Spleen (tissue), 11 donors: ENCODE data around the gene EVC. TPM values are rescaled to one million over a fixed set of nuclear protein-coding genes. Genes with fewer than 3 reads are reported as not detected.

ENCODE experiments used
- DNase-seq: peaks from one replicate; pipeline ENCODE4 v3.0.0-alpha.2; 2020
- H3K27ac ChIP-seq, 8 donors: fragments of 200-600 bp; sonication (generic) in 7 of 8; 1 replicate in 4 of 8; 2 replicates in 4 of 8; pipeline versions ENCODE4 v1.5.0 to v1.8.0; 2016 to 2021; ENCODE audit warnings: inconsistent platforms in 4 of 8, mild to moderate bottlenecking in 4 of 8, moderate library complexity in 1 of 8
- H3K27me3 ChIP-seq, 7 donors: fragments of 200-600 bp; sonication (generic) in 6 of 7; replicated peaks in 1 of 7; 1 replicate in 4 of 7; 2 replicates in 3 of 7; pipeline versions ENCODE4 v1.5.0 to v1.8.0; 2016 to 2021; ENCODE audit warnings: inconsistent platforms in 3 of 7, mild to moderate bottlenecking in 1 of 7
- H3K36me3 ChIP-seq, 6 donors: fragments of 200-600 bp; sonication (generic) in 5 of 6; 1 replicate in 4 of 6; 2 replicates in 2 of 6; pipeline versions ENCODE4 v1.5.0 to v1.8.0; 2016 to 2021; ENCODE audit warnings: inconsistent platforms in 2 of 6
- H3K4me1 ChIP-seq, 6 donors: fragments of 200-600 bp; sonication (generic) in 5 of 6; 1 replicate in 3 of 6; 2 replicates in 3 of 6; pipeline versions ENCODE4 v1.5.0 to v1.8.0; 2016 to 2021; ENCODE audit warnings: inconsistent platforms in 3 of 6
- H3K4me3 ChIP-seq, 8 donors: fragments of 200-600 bp; sonication (generic) in 7 of 8; 1 replicate in 4 of 8; 2 replicates in 4 of 8; pipeline versions ENCODE4 v1.5.0 to v1.8.0; 2016 to 2021; ENCODE audit warnings: inconsistent platforms in 4 of 8, mild to moderate bottlenecking in 4 of 8, moderate library complexity in 2 of 8
- H3K9me3 ChIP-seq, 8 donors: fragments of 200-600 bp; sonication (generic) in 7 of 8; 1 replicate in 4 of 8; 2 replicates in 4 of 8; pipeline versions ENCODE4 v1.5.0 to v1.8.0; 2016 to 2021; ENCODE audit warnings: inconsistent platforms in 4 of 8
- POLR2A ChIP-seq, 3 donors: fragments of 450-650 bp; IDR thresholded peaks; one replicate each; pipeline ENCODE4 v1.5.1; 2017; ENCODE audit warnings: antibody characterized with exemption in 3 of 3, mild to moderate bottlenecking in 1 of 3
- POLR2AphosphoS5 ChIP-seq, 3 donors: sonication (generic); formaldehyde crosslinking; IDR thresholded peaks; one replicate each; pipeline ENCODE4 v1.5.1; 2017; ENCODE audit warnings: antibody characterized with exemption in 3 of 3
- WGBS, 5 donors: extraction: QIAGEN DNeasy Blood & Tissue Kit in 3 of 5; methylation state at CpG; one replicate each; pipeline versions ENCODE4 v1.1.5 to v1.1.7; 2013 to 2018; 5-methylcytosine and 5-hydroxymethylcytosine counted together
- intact Hi-C: fragments of 100-400 bp; cut with DNase I; formaldehyde crosslinking; loops from one replicate; pipeline ENCODE4 v1.15.0; 2023; ENCODE audit warnings: low total_unique reads
- polyA plus RNA-seq, 3 donors: library from polyadenylated mRNA; stranded (reverse); fragments of 200-250 nt; gene quantifications; one replicate each; pipeline ENCODE4 v1.2.1, GENCODE V29; 2013
- total RNA-seq, 7 donors: library from RNA; depleted of rRNA in 3 of 7; stranded (reverse); fragments of >200 nt in 3 of 7; fragmentation: NEBNext Ultra II Directional in 4 of 7; extraction: Animal tissue kit (Norgen Biotek cat#: 25700) in 4 of 7; gene quantifications; one replicate each; pipeline versions ENCODE4 v1.1.0 to v1.2.1, GENCODE V29; 2016 to 2021
- TF ChIP-seq, protein P1 (sequence below), 11 experiments: fragments of 200-600 bp in 7 of 11; fragments of 450-650 bp in 4 of 11; sonication (generic) in 4 of 11; IDR thresholded peaks in 8 of 11; conservative IDR thresholded peaks in 3 of 11; 1 replicate in 7 of 11; 2 replicates in 4 of 11; pipeline versions ENCODE4 v1.4.0 to v1.8.0; 2016 to 2021; ENCODE audit warnings: antibody characterized with exemption in 11 of 11, inconsistent platforms in 4 of 11, mild to moderate bottlenecking in 1 of 11
- donor health status: healthy with polysubstance abuse.
- donor health status: DM: no; HTN: no; CAD: no; lungs with moderate emphysema.
- donor health status: DM: no; HTN: no; CAD: no.
- donor health status: Bipolar disorder and iron deficiency.
- donor health status: healthy.
- donor health status: DM: no; HTN: no; CAD: no.
- donor health status: DM: yes; HTN: yes; CAD: no.

Gene EVC
- total and polyA plus RNA-seq, 10 donors, result 0.20 to 13.3 (median 6.9) TPM

GRCh38 chr4:5693871-5694270 lies 17.1 kb upstream of the EVC start:
- intact Hi-C loops, result no loop called here
- WGBS, 5 donors, result 78 to 87% (median 82%) methylated on average over 4 of the region's 4 CpGs
- H3K27me3 ChIP-seq, result no peaks in the 10 kb centered on the region

GRCh38 chr4:5696341-5696740 lies 14.7 kb upstream of the EVC start:
- no peaks in the 10 kb centered on the region for H3K9me3 ChIP-seq
- H3K27me3 ChIP-seq, result no peaks in the 10 kb centered on the region
- 89 to 96% (median 93%) methylated on average over 10 to 11 of the region's 11 CpGs for WGBS, 5 donors
- no peak overlapping the region for H3K27ac ChIP-seq
- intact Hi-C loops, result no loop called here
- TF ChIP-seq, protein P1, sequence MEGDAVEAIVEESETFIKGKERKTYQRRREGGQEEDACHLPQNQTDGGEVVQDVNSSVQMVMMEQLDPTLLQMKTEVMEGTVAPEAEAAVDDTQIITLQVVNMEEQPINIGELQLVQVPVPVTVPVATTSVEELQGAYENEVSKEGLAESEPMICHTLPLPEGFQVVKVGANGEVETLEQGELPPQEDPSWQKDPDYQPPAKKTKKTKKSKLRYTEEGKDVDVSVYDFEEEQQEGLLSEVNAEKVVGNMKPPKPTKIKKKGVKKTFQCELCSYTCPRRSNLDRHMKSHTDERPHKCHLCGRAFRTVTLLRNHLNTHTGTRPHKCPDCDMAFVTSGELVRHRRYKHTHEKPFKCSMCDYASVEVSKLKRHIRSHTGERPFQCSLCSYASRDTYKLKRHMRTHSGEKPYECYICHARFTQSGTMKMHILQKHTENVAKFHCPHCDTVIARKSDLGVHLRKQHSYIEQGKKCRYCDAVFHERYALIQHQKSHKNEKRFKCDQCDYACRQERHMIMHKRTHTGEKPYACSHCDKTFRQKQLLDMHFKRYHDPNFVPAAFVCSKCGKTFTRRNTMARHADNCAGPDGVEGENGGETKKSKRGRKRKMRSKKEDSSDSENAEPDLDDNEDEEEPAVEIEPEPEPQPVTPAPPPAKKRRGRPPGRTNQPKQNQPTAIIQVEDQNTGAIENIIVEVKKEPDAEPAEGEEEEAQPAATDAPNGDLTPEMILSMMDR (IDR thresholded peaks at IDR 0.05 in 8 of 11, conservative IDR thresholded peaks at IDR 0.05 in 3 of 11), result no peak
- no peak for TF ChIP-seq POLR2AphosphoS5 (IDR thresholded peaks at IDR 0.05)
- TF ChIP-seq POLR2A (IDR thresholded peaks at IDR 0.05), result no peak
- DNase-seq, result no peak
- H3K4me3 ChIP-seq, result no peak overlapping the region
- H3K4me1 ChIP-seq, result no peaks in the 10 kb centered on the region
- peaks cover 0 to 13% (median 0%) of the 10 kb centered on the region in 6 donors for H3K36me3 ChIP-seq

More at GRCh38 chr4:5693871-5694270, 17.1 kb upstream of the EVC start:
- TF ChIP-seq POLR2AphosphoS5 (IDR thresholded peaks at IDR 0.05) (no peak), POLR2A (IDR thresholded peaks at IDR 0.05) (no peak)
- TF ChIP-seq, protein P1 (IDR thresholded peaks at IDR 0.05 in 8 of 11, conservative IDR thresholded peaks at IDR 0.05 in 3 of 11), result no peak
- no peak overlapping the region for H3K27ac ChIP-seq
- H3K9me3 ChIP-seq, result no peaks in the 10 kb centered on the region
- no peak for DNase-seq
- H3K36me3 ChIP-seq, result peaks cover 0 to 17% (median 0%) of the 10 kb centered on the region in 6 donors
- no peaks in the 10 kb centered on the region for H3K4me1 ChIP-seq
- H3K4me3 ChIP-seq, result no peak overlapping the region

- peaks cover 0 to 9% (median 0%) of the 10 kb centered on the region in 6 donors for H3K36me3 ChIP-seq
- no peak for DNase-seq
Observed at GRCh38 chr4:5700459-5700858, 10.5 kb upstream of the EVC start.

GRCh38 chr4:5701971-5702370 lies 9.0 kb upstream of the EVC start:
- Histone ChIP-seq H3K27me3 (peaks cover 0 to 7% (median 3%) of the 10 kb centered on the region in 7 donors), H3K9me3 (peaks cover 0 to 9% (median 0%) of the 10 kb centered on the region in 8 donors), H3K4me1 (peaks cover 0 to 6% (median 0%) of the 10 kb centered on the region in 6 donors), H3K36me3 (no peaks in the 10 kb centered on the region), H3K27ac (no peak overlapping the region), H3K4me3 (no peak overlapping the region)
- TF ChIP-seq POLR2AphosphoS5 (IDR thresholded peaks at IDR 0.05) (no peak), POLR2A (IDR thresholded peaks at IDR 0.05) (no peak)
- TF ChIP-seq, protein P1 (IDR thresholded peaks at IDR 0.05 in 8 of 11, conservative IDR thresholded peaks at IDR 0.05 in 3 of 11), result no peak
- intact Hi-C loops, result no loop called here
- no peak for DNase-seq
- 84 to 92% (median 88%) methylated on average over 8 of the region's 8 CpGs for WGBS, 5 donors

More at GRCh38 chr4:5700459-5700858, 10.5 kb upstream of the EVC start:
- WGBS, 5 donors, result 82 to 90% (median 84%) methylated on average over 5 of the region's 5 CpGs
- H3K27ac ChIP-seq, result no peak overlapping the region
- TF ChIP-seq, protein P1 (IDR thresholded peaks at IDR 0.05 in 8 of 11, conservative IDR thresholded peaks at IDR 0.05 in 3 of 11), result no peak
- TF ChIP-seq POLR2A (IDR thresholded peaks at IDR 0.05) (no peak), POLR2AphosphoS5 (IDR thresholded peaks at IDR 0.05) (no peak)
- no peaks in the 10 kb centered on the region for H3K27me3 ChIP-seq
- H3K4me3 ChIP-seq, result no peak overlapping the region
- intact Hi-C loops, result no loop called here
- peaks cover 0 to 9% (median 0%) of the 10 kb centered on the region in 8 donors for H3K9me3 ChIP-seq
- H3K4me1 ChIP-seq, result no peaks in the 10 kb centered on the region
